HG02938 (cell line): ENCODE measurements around the gene TSSK3.
"Not testable (repeated sequence)": the region's sequence is repeated elsewhere in the genome, so short reads cannot be mapped to it uniquely, and the experiment has no call there.

Source experiments
- ATAC-seq: cut with Tn5 transposase; IDR thresholded peaks from one replicate; pipeline ENCODE4 v1.9.1; 2021; ENCODE audit warnings: mild to moderate bottlenecking, moderate library complexity; ENCODE audit not compliant: unreplicated experiment

TSSK3 gene

DNA sequence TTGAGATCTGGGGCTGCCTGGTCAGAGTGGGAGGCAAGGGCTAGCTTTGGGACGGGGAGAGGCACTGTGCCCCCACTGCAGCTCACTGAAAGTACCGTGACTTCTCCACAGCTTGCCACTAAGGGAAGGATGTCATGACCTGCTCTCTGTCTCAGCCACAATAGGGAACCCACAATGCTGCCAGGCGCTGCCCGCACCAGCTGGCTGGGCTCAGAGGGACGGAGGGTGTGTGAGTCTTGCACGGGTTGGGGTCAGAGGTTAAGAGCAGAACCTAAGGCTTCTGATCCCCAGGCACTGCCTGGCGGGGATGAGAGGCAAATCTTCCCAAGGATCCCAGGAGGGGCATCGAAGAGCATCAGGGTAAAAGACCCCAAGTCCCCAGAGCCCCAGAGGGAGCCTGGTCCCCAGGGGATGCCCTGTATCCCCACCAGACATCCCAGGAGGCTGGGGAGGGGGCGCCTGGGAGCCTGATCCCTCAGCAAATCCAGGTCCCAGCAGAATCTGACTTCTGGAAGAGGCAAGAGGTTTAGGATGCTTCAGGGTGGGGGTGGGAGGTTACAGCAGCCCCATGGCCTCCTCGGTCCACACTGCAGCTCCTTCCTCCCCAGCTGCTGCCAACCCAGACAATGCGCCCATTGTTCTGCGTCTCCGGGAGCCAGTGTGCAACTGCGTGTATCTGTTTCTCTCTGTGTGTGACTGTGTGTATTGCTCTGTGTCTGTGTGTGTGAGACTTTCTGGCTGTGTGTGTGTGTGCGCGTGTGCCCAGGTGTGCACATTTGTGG lies 24.3 kb upstream of the TSSK3 start:
- ATAC-seq, result no peak

DNA sequence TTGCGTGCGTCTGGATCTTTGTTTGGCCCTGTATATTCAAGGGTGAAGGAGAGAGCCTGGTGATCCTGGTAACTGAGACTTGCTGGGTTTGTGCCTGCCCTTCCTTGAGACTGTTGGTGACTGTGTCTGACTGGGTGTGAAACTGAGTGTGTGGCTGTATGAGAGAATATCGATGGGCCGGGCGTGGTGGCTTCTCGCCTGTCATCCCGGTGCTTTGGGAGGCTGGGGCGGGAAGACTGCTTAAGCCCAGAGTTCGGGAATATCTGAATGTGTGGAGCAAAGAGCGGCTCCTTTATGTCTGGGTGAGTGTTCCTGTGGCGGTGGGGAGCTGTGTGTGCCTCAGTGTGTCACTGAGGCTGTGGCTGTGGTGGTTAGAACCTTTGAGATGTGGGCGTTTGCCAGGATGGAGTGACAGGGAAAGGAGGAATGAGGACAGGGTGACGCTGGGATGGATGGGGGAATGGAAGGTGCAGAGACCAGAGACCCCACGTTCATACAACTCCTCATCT lies 23.6 kb upstream of the TSSK3 start:
- no peak for ATAC-seq

DNA sequence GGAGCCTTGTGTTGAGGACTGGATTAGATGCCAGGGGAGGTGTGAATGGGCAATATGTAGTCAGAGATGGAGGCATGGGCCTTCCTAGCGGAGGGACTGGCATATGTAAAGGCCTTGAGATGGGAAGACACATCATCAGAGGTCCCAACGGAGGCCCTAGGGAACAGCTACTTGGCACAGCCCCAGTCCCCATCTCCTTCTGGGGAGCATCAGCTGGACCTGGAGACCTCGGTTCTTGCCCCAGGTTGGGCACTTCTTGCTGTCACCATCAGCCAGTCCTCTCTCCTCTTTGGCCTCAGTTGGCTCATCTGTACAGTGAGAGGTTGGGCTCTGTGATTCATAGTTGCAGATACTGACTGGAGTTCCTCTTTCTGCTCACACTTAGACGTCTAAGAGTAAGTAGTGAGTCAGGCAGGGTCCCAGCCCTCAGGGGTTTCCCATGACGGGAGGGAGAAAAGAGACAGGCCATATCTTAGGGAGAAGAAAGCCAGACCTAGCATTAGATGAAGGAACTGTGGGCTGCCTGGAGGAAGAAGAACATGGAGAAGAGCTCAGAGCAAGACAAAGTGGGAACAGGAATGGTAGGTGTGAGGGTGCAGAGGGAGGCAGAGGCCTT lies 22.9 kb upstream of the TSSK3 start:
- ATAC-seq, result no peak

DNA sequence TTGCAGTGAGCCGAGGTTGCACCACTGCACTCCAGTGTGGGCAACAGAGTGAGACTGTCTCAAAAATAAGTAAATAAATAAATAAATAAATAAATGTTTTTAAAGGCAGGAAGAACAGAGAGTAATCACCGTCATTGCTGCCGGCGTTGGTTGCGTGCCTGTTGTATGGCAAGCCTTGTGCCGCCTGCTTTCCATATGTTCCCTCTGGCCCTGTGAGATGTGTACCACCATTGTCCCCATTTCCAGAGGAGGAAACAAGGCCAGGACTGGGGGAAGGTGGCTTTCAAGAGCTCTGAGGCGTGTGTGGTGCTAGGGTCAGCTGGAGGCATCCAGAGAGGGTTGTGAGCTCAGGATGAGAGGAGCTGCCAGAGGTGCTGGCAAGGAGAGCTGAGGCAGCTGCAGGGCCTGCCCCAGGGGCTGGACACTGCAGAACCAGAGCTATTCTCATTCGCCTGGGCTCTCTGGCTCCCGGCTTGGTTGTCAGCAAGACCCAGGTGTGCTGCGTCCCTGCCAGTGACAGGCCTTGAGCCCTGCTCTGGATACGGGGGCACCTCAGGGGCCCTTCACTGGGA lies 21.1 kb upstream of the TSSK3 start:
- no peak for ATAC-seq

DNA sequence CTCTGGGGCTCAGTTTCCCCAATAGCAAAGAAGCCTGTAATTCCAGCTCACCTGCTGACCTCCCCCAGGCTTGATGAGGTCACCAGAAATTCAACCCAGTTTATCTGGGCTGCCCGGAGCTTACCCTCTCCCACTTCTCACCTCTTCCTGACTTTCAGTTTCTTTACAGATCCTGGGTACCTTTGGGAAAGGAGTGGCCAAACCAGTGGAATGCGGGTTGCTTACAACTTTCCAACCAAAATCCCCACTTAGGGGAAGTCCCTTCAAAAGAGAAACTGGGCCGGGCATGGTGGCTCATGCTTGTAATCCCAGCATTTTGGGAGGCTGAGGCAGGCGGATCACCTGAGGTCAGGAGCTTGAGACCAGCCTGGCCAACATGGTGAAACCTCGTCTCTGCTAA lies 20.4 kb upstream of the TSSK3 start:
- no peak for ATAC-seq

DNA sequence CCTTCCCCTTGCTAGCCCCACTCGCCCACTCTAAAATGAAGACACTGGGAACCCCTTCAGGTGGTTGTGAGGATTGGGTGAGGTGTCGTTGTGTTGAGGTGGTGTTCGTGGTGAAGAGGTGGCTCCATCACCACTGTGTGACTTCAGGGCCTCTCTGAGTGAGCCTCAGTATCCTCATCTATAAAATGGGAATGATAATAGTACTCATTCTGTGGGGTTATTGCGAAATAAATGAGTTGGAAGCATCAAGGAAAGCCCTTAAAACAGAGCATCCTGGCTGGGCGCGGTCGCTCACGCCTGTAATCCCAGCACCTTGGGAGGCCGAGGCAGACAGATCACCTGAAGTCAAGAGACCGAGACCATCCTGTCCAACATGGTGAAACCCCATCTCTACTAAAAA lies 19.6 kb upstream of the TSSK3 start:
- ATAC-seq, result no peak

DNA sequence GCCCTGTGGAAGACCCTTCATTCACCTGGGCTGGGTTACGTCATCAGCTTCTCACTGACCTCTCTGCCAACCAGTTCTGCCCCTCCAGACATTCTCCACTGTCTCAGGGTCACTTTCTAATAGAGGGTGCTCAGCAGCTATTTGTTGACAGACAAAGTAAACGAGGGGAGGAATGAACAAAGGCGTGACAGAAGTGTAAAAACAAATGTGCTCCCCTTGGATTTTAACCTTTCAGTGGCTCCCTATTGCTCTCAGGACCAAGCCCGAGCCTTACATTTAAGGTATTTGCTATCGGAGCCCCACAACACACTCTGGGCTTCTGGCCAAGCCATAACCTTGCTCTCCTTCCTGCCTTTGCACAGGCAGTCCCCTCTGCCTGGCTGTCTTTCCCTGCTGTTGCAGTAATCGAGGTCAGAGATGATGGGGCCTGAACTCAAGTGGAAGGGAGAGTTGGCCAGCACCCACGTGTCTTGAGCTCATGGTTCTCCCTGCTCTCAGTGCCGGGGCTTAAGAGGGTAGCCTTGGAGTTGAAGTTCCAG lies 17.0 kb upstream of the TSSK3 start:
- no peak for ATAC-seq

DNA sequence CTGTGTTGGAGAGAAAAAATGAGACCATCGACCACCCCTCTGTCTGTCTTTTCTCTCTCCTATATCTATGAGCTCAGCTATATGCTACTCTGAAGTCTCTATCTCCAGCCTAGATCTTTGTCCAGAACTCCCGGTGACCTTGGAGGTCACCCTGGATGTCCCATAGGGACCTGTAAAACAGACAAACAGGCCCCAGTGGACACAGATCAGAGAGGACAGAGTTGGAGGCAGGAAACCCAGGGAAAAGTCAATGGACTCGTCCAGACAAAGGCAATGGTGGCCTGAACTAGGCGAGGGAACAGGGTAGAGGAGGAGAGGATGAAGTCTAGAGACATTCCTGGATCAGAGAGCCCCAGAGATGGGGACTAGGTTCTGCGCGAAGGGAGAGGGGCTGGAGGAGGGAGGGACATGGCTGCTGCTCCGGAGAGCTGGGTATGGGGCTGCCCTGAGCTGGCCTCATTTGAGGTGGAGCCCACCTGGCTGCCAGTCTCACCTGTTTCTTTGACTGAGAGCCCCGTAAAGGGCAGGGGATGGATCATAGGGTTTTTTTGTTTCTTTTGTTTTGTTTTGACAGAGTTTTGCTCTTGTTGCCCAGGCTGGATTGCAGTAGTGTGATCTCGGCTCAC lies 15.7 kb upstream of the TSSK3 start:
- no peak for ATAC-seq

DNA sequence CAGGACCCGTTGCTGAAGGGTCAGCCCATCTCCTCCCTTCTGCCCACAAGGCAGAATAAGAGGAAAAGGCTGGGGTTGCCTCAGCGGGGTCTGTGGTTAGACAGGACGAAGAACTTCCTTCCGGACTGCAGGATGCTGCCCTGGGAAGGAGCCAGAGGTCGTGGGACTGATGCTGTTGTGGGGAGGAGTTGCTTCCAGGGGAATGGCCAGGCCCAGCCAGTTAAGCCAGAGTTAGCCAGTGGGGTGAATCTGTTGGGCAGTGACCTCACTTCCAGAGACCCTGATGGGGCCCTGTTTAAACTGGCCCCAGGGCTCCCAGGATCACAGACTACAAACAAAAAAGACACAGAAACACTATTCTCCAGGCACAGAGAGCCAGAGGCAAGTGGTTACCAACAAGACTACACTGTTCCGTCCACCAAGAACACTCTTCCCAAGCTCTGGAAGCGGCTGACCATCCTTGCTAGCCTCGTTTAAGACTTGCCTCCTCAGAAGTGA lies 13.1 kb upstream of the TSSK3 start:
- no peak for ATAC-seq

DNA sequence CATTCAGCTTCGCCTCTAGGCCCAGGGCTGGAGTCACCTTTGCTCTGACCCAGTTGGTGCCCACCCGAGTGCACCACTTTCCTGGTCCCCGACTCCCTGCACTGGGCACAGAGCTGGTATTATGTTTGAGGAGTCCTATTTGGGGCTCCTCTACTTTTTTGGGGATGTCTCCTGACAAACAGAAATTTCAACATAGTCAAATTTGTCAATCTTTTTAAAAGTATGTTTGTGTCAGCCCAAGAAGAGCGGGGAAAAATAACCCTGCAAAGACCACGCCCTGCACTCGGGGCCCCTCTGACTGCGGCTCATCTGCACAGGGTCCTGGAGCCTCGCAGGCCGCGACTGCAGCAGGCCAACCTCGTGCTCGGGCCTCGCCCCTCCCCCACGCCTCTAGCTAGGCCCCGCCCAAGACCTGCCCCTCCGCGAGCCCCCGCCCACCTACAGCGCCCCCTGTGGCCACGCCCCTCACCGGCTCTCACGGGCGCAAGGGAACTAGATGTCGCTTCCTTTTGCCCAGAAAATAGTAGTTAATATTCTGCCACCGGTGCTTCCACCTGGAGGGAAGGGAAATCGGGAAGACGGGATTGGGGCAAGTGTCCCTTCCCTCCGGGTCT lies 11.4 kb upstream of the TSSK3 start:
- peak; percentile 17 for ATAC-seq

DNA sequence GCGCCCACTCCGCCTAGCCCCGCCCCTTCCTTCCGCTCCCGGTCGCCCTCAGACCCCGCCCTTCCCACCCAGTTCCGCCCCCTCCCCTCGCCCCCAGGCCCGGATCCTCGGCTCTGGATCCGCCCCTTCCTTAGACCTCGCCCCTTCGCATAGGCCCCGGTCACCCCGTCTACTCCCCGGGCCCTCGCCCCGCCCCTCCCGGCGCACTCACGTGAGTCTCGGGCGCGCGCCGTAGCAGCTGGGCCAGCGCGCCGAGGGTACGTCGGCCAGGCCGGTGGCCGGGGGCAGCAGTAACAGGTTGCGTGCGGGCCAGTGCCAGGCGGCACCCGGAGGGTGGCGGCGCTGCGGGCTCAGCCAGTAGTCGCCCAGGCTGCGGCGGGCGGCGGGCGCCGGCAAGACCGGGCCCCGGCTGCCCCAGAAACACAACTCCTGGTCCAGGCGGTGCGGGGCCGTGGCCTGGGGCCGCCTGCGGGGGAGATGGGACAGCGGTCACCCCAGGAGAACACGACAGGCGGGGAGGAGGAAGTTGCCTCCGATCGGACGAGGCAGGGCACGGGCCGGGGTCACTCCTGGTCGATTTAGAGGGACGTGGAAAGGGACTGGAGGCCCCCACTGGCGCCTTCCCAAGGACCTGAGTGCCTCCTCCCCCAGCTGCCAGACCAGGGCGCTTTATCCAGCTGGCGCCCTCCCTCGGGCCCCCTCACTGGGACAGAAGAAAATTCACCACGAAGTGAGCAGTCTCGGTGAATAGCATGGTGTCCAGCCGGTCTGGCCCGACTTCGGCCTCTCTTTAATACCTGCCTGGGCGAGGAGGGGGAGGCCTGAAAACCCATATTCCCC lies 10.7 kb upstream of the TSSK3 start:
- ATAC-seq, result peak; percentile 68

DNA sequence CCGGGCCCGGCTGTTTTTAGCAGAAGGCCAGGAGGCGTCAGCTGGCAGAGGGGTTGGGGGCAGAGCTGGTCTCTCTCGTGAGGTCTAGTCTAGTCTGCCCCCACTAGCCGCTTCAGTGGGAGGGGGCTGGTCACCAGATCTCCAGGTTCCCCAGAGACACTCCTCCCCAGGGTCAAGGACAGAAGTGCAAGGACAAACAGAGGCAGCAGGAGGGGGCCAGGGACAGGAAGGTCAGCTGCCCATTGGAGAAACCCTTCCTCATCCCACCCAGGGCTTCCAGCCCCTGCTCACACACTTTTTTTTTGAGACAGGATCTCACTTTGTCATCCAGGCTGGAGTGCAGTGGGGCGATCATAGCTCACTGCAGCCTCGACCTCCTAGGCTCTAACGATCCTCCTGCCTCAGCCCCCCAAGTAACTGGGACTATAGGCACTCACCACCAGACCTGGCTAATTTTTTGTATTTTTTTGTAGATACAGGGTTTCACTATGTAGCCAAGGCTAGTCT lies 10.0 kb upstream of the TSSK3 start:
- ATAC-seq, result no peak

DNA sequence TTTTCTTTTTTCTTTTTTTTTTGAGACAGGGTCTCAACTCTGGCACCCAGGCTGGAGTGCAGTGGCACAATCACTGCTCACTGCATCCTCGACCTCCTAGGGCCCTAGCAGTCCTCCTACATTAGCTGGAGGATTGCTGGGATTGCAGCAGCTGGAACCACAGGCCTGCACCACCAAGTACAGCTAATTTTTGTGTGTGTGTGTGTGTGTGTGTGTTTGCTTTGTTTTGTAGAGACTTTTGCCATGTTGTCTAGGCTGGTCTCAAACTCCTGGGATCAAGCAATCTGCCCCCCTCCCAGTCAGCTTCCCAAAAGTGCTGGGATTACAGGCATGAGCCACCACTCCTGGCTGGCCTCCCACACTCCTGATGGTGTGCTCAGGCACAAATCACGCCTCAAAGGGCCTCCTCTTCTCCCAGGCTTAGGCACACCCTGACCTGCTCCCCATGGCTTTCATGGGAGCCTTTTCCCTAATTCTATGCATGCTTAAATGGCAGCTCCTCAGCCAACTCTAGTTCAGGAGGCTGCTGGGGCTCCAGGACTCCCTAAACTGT lies 9.4 kb upstream of the TSSK3 start:
- no peak for ATAC-seq

DNA sequence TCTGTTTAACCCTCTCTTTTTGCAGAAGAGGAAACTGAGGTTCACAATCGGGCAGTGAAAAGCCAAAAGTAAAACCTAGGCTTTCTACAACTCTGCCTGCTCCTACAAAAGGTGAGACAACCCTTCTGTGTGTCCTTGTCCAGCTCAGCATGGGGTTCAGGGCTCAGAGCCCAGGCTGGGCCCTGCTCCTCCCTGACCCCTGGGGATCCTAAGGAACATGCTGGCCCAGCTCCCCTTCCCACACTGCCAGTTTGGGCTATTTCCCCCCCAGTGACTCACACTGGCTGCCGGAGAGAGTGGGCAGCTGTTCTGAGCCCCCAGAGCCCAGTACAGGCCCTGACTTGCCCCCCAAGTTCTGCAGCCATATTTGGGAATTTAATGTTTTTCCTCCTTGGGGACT lies 8.9 kb upstream of the TSSK3 start:
- no peak for ATAC-seq

DNA sequence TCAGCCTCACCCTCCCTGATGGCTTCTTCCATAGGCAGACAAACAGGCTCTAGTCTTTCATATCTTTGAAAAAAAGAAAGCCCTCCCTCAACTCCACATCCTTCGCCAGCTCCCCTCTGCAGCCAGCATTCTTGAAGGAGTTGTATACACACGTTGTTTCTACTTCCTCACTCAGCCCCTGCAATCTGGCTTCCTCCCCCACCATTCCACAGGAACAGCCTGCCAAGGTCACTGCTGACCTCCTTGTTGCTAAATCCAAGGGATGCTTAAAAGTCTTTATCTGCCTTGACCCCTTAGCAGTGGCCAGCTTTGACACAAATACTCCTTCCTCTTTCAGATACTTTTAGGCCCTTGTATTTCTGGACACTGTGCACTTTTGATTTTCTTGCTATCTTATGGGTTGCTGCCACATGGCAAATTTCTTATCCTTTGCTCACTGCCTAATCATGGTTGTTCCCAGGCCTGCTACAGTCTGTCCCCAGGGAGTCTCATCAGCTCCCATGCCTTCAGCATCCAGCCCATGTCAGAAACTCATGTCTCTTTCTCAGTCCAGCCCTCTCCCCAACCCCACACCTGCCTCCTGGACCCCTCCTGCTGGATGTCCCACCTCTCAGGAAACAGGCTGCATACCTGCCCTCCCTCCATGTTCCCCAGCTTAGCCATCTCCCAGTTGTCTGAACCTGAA lies 8.3 kb upstream of the TSSK3 start:
- no peak for ATAC-seq

DNA sequence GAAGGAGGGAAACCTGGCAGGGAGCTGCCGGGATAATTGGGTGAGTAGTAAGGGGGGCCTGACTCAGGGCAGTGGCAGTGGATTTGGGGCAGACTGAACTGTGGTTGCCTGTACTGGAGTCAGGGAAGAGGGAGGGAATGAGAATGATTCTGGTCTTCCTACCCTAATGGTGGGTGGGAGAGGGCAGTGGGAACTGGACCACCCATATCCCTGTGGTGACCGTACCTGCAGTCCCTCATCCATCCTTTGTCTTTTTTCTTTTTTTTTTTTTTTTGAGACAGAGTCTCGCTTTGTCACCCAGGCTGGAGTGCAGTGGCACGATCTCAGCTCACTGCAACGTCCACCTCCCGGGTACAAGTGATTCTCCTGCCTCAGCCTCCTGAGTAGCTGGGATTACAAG lies 6.6 kb upstream of the TSSK3 start:
- ATAC-seq, result not testable (repeated sequence)

DNA sequence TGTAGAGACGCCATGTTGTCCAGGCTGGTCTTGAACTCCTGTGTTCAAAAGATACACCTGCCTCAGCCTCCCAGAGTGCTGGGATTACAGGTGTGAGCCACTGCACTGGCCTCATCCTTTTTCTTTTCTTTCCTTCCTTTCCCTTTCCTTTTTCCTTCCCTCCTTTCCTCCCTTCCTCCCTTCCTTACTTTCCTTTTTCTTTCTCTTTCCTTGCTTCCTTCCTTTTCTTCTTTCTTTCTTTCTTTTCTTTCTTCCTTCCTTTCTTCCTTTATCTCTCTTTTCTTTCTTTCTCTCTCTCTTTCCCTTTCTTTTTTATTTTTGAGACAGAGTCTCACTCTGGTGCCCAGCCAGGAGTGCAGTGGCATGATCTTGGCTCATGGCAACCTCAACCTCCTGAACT lies 5.9 kb upstream of the TSSK3 start:
- ATAC-seq, result no peak

DNA sequence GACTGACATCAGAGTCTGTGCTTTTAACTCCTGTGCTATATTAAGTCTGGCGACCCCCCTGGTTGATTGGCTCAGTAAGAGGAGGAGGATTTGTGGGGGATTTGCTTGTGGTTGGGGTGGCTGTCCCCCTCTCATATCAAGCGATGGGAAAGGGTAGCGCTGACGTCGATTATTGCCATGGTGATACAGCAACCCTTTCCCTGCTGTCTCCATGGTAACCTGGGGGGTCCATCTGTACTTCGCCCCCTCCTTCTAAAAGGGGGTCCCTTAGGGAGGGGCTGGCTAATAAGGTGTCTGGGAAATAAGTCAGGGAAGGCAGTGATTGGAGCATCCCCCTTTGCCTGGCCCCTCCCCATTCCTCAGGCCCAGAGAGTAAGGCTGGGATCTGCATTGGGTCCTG lies 4.7 kb upstream of the TSSK3 start:
- no peak for ATAC-seq

DNA sequence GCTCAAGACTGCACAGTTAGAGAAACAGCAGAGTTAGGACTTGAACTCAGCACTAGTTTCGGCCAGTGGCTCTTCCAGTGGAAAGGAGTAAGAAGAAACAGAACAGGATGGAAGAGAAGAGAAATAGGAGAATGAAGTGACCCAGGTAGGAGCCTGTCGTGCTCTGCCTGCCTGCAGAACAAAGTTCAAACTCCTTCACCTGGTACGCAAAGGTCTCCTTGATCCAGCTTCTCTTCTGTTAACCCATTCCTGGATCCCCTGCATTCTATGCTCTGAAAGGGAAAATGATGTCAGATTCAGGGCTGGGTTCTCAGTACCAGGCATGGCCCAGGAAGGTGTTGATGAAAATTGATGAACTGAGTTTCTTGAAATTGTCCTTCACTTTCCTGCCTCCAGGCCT lies 3.9 kb upstream of the TSSK3 start:
- no peak for ATAC-seq
